HepG2 (cell line): ENCODE measurements around the gene NAALADL1. TPM values are rescaled to one million over a fixed set of nuclear protein-coding genes. Genes with fewer than 3 reads are reported as not detected.

Experiments used
- AHR ChIP-seq: IDR thresholded peaks from 2 replicates; pipeline ENCODE4 v1.6.1; 2018; ENCODE audit warnings: missing genetic modification reagents, missing compliant biosample characterization
- ATF7 ChIP-seq, 2 experiments: fragments of 450-650 bp in 1 of 2; sonication (generic) in 1 of 2; formaldehyde crosslinking in 1 of 2; IDR thresholded peaks; 2 replicates each; pipeline versions ENCODE4 v1.4.0 to v1.6.1; 2016 to 2020; ENCODE audit warnings: antibody characterized with exemption in 1 of 2, mild to moderate bottlenecking in 1 of 2, missing genetic modification reagents in 1 of 2
- BHLHE40 ChIP-seq: IDR thresholded peaks from 2 replicates; pipeline ENCODE4 v1.6.1; 2011; ENCODE audit warnings: low read length, improper control_type of control experiment
- CENPT ChIP-seq: sonication (generic); formaldehyde crosslinking; IDR thresholded peaks from 2 replicates; pipeline ENCODE4 v1.8.0; 2022; ENCODE audit warnings: low read depth, mild to moderate bottlenecking, moderate library complexity, missing genetic modification reagents
- CHCHD3 ChIP-seq: sonication (generic); formaldehyde crosslinking; IDR thresholded peaks from 2 replicates; pipeline ENCODE4 v1.8.0; 2022; ENCODE audit warnings: mild to moderate bottlenecking, missing genetic modification reagents, moderate library complexity
- DMAP1 ChIP-seq: IDR thresholded peaks from 2 replicates; pipeline ENCODE4 v1.6.1; 2016
- ELF3 ChIP-seq: IDR thresholded peaks from 2 replicates; pipeline ENCODE4 v1.6.1; 2016; ENCODE audit warnings: missing genetic modification reagents, missing compliant biosample characterization
- JUN ChIP-seq: sonication (generic); formaldehyde crosslinking; IDR thresholded peaks from 2 replicates; pipeline ENCODE4 v1.4.0; 2020; ENCODE audit warnings: mild to moderate bottlenecking, missing genetic modification reagents
- KDM3A ChIP-seq: IDR thresholded peaks from 2 replicates; pipeline ENCODE4 v1.6.1; 2018; ENCODE audit warnings: low read depth, missing compliant biosample characterization
- KLF12 ChIP-seq: sonication (generic); formaldehyde crosslinking; IDR thresholded peaks from 2 replicates; pipeline ENCODE4 v1.4.0; 2020; ENCODE audit warnings: missing genetic modification reagents, borderline replicate concordance
- KLF13 ChIP-seq: sonication (generic); formaldehyde crosslinking; IDR thresholded peaks from 2 replicates; pipeline ENCODE4 v1.4.0; 2020; ENCODE audit warnings: mild to moderate bottlenecking, missing genetic modification reagents
- MIER2 ChIP-seq: IDR thresholded peaks from 2 replicates; pipeline ENCODE4 v1.6.1; 2016; ENCODE audit warnings: missing biosample characterization, missing genetic modification reagents
- MIER3 ChIP-seq: IDR thresholded peaks from 2 replicates; pipeline ENCODE4 v1.6.1; 2016; ENCODE audit warnings: missing compliant biosample characterization, borderline replicate concordance
- MXD1 ChIP-seq: sonication (generic); formaldehyde crosslinking; IDR thresholded peaks from 2 replicates; pipeline ENCODE4 v1.4.0; 2020; ENCODE audit warnings: mild to moderate bottlenecking, missing genetic modification reagents
- MZF1 ChIP-seq: sonication (generic); formaldehyde crosslinking; IDR thresholded peaks from 2 replicates; pipeline ENCODE4 v1.8.1; 2023; ENCODE audit warnings: mild to moderate bottlenecking, missing genetic modification reagents, borderline replicate concordance
- NAIF1 ChIP-seq: sonication (generic); formaldehyde crosslinking; IDR thresholded peaks from 2 replicates; pipeline ENCODE4 v1.5.0; 2020; ENCODE audit warnings: mild to moderate bottlenecking, missing genetic modification reagents, borderline replicate concordance
- NFE2L2 ChIP-seq: fragments of 150-350 bp; IDR thresholded peaks from 2 replicates; pipeline ENCODE4 v1.6.1; 2014; ENCODE audit warnings: low read length
- NFIC ChIP-seq: IDR thresholded peaks from 2 replicates; pipeline ENCODE4 v1.6.1; 2012; ENCODE audit warnings: mild to moderate bottlenecking, low read length, inconsistent platforms
- PITX1 ChIP-seq: sonication (generic); formaldehyde crosslinking; IDR thresholded peaks from 2 replicates; pipeline ENCODE4 v1.5.1; 2020; ENCODE audit warnings: mild to moderate bottlenecking, missing genetic modification reagents
- RBFOX2 ChIP-seq: fragments of 200-400 bp; formaldehyde crosslinking; IDR thresholded peaks from 2 replicates; pipeline ENCODE4 v1.6.1; 2017; ENCODE audit warnings: low read depth, mild to moderate bottlenecking, low read length
- SP4 ChIP-seq: sonication (generic); formaldehyde crosslinking; IDR thresholded peaks from 2 replicates; pipeline ENCODE4 v1.8.1; 2023; ENCODE audit warnings: mild to moderate bottlenecking, missing genetic modification reagents
- ZFP90 ChIP-seq: sonication (generic); formaldehyde crosslinking; IDR thresholded peaks from 2 replicates; pipeline ENCODE4 v1.8.0; 2022; ENCODE audit warnings: missing genetic modification reagents, mild to moderate bottlenecking, inconsistent platforms, borderline replicate concordance
- ZNF20 ChIP-seq: sonication (generic); formaldehyde crosslinking; IDR thresholded peaks from 2 replicates; pipeline ENCODE4 v1.4.0; 2020; ENCODE audit warnings: mild to moderate bottlenecking, moderate library complexity, missing genetic modification reagents
- ZNF224 ChIP-seq: sonication (generic); formaldehyde crosslinking; IDR thresholded peaks from 2 replicates; pipeline ENCODE4 v1.5.0; 2020; ENCODE audit warnings: mild to moderate bottlenecking, missing genetic modification reagents
- ZNF274 ChIP-seq: sonication (generic); formaldehyde crosslinking; IDR thresholded peaks from 2 replicates; pipeline ENCODE4 v1.5.1; 2020; ENCODE audit warnings: mild to moderate bottlenecking, missing genetic modification reagents
- ZNF331 ChIP-seq: sonication (generic); formaldehyde crosslinking; IDR thresholded peaks from 2 replicates; pipeline ENCODE4 v1.4.0; 2020; ENCODE audit warnings: missing genetic modification reagents
- ZNF343 ChIP-seq: sonication (generic); formaldehyde crosslinking; IDR thresholded peaks from 2 replicates; pipeline ENCODE4 v1.4.0; 2020; ENCODE audit warnings: mild to moderate bottlenecking, missing genetic modification reagents
- ZNF451 ChIP-seq: sonication (generic); formaldehyde crosslinking; IDR thresholded peaks from 2 replicates; pipeline ENCODE4 v1.5.0; 2020; ENCODE audit warnings: mild to moderate bottlenecking, missing genetic modification reagents
- ZNF597 ChIP-seq: sonication (generic); formaldehyde crosslinking; IDR thresholded peaks from 2 replicates; pipeline ENCODE4 v1.5.0; 2020; ENCODE audit warnings: missing genetic modification reagents
- ZNF75D ChIP-seq: sonication (generic); formaldehyde crosslinking; IDR thresholded peaks from 2 replicates; pipeline ENCODE4 v1.8.1; 2023; ENCODE audit warnings: missing genetic modification reagents, mild to moderate bottlenecking, borderline replicate concordance
- ZNF792 ChIP-seq: IDR thresholded peaks from 2 replicates; pipeline ENCODE4 v1.6.1; 2016
- ZNF878 ChIP-seq: sonication (generic); formaldehyde crosslinking; IDR thresholded peaks from 2 replicates; pipeline ENCODE4 v1.8.1; 2023; ENCODE audit warnings: mild to moderate bottlenecking, missing genetic modification reagents, moderate library complexity
- polyA plus RNA-seq, 8 experiments: library from polyadenylated mRNA; depleted of rRNA in 3 of 8; stranded (reverse) in 7 of 8; unstranded in 1 of 8; fragments of >200 nt; fragmentation: Illumina TruSeq in 4 of 8; extraction: Trizol in 4 of 8; gene quantifications; 2 replicates each; pipeline versions ENCODE4 v1.2.1 to v1.2.3, GENCODE V29; 2011 to 2016; ENCODE audit warnings: low read depth in 4 of 8, missing spikeins in 1 of 8, mixed read lengths in 1 of 8; ENCODE audit not compliant: insufficient read depth in 1 of 8
- total RNA-seq, 5 experiments: library from RNA; depleted of rRNA; stranded (reverse); fragments of >200 nt; fragmentation: Illumina TruSeq; extraction: Trizol; gene quantifications; 2 replicates each; pipeline ENCODE4 v1.2.3, GENCODE V29; 2016; ENCODE audit warnings: low read depth in 1 of 5

The NAALADL1 gene
- total and polyA plus RNA-seq, 2 of the 13 experiments (the other 11 are each of a cell fraction or from before 2014, with no cell fraction given), result 9.3 to 33.9 TPM

DNA sequence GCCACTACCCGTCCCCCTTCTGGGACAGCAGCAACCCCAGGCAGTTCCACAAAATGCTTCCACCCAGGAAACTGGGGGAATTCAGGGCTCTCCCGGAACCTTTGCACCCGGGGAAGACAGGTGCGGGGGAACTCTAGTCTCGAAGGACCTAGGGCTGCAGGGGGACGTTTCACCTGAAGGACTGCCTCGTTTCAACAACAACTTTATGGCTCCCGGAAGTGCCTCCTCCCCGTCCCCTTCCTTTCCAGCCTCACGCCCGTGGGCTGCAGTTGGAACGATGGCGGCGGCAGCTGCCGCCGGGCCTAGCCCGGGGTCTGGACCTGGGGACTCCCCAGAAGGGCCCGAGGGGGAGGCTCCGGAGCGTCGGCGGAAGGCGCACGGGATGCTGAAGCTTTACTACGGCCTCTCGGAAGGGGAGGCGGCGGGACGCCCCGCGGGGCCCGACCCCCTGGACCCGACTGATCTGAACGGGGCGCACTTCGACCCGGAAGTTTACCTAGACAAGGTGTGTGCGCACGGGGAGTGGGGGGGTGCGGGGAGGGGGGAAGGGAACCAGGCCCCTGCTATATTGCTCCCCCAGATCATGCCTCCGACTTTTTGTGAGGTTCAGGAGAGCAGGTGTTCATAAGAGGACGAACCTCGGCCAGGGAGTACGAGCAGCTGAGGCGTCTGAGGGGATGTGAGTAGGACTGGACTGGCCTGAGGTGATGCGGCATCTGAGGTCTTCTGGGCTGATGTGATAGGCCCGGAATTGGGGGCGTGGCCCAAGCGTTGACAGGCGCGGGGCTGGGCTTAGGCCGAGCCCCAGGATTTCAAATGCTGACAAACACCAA, 37.8 kb upstream of the NAALADL1 start, which contains the start of gene VPS51 (continued):
- TF ChIP-seq CENPT (CRISPR knock-in tag) (no peak), JUN (no peak), ZFP90 (CRISPR knock-in tag) (0 out of 2 replicates have a peak, but pooled peaks have one; percentile 8), MZF1 (0 out of 2 replicates have a peak, but pooled peaks have one; percentile 44), ZNF597 (CRISPR knock-in tag) (no peak), NFIC (peak; percentile 66; the same call in 1 of the 2 replicates), NAIF1 (CRISPR knock-in tag) (peak; percentile 75; the same call in 1 of the 2 replicates), ATF7 (IDR thresholded peaks at IDR 0.05) (no peak), ATF7 (CRISPR knock-in tag; IDR thresholded peaks at IDR 0.05) (peak; percentile 58), ZNF75D (CRISPR knock-in tag) (no peak; the same call in 1 of the 2 replicates), RBFOX2 (peak; percentile 97), SP4 (peak; percentile 77), KLF13 (no peak; the same call in 1 of the 2 replicates), ELF3 (peak; percentile 89), CHCHD3 (no peak), MXD1 (peak; percentile 58), DMAP1 (CRISPR knock-in tag) (peak; percentile 92), MIER3 (CRISPR knock-in tag) (peak; percentile 86; the same call in 1 of the 2 replicates), KDM3A (CRISPR knock-in tag) (peak; percentile 55; the same call in 1 of the 2 replicates), ZNF878 (peak; percentile 61), ZNF792 (CRISPR knock-in tag) (peak; percentile 75; the same call in 1 of the 2 replicates), PITX1 (CRISPR knock-in tag) (peak; percentile 64), AHR (CRISPR knock-in tag) (peak; percentile 79; the same call in 1 of the 2 replicates), ZNF451 (CRISPR knock-in tag) (peak; percentile 69; the same call in 1 of the 2 replicates), ZNF331 (peak; percentile 83), NFE2L2 (peak; percentile 27; the same call in 1 of the 2 replicates), ZNF274 (CRISPR knock-in tag) (0 out of 2 replicates have a peak, but pooled peaks have one; percentile 47), ZNF224 (CRISPR knock-in tag) (peak; percentile 67; the same call in 1 of the 2 replicates), ZNF343 (CRISPR knock-in tag) (0 out of 2 replicates have a peak, but pooled peaks have one; percentile 65), ZNF20 (CRISPR knock-in tag) (no peak), KLF12 (CRISPR knock-in tag) (peak; percentile 68), MIER2 (CRISPR knock-in tag) (peak; percentile 67; the same call in 1 of the 2 replicates), BHLHE40 (peak; percentile 78)
